ENCODE data around the gene ACACB.

Gene ACACB

GRCh38 chr12:109274381-109274780, 158.0 kb downstream of the ACACB start:
- Histone ChIP-seq H3K27ac (ENCODE audit: low read depth, low read length) (no peak overlapping the region), H3K36me3 (ENCODE audit: control insufficient read depth in 5 of 5, insufficient read depth in 5 of 5, low read length in 5 of 5) (peaks cover 0 to 7% (median 2%) of the 10 kb centered on the region in 5 donors), H3K4me1 (ENCODE audit: control insufficient read depth in 5 of 5, insufficient read depth in 5 of 5, low read length in 5 of 5) (peaks cover 0 to 13% (median 0%) of the 10 kb centered on the region in 5 donors), H3K9ac (ENCODE audit: low read length in 5 of 5) (no peak overlapping the region), H3K9me3 (ENCODE audit: control insufficient read depth in 5 of 5, low read length in 5 of 5) (peaks cover 0 to 5% (median 3%) of the 10 kb centered on the region in 5 donors), H3K27me3 (ENCODE audit: control insufficient read depth in 5 of 5, insufficient read depth in 4 of 5, low read length in 5 of 5) (no peaks in the 10 kb centered on the region), H3K4me3 (ENCODE audit: low read depth in 1 of 5, low read length in 5 of 5) (no peak overlapping the region)

- H3K27me3 ChIP-seq (ENCODE audit: control insufficient read depth in 5 of 5, insufficient read depth in 4 of 5, low read length in 5 of 5): no peaks in the 10 kb centered on the region
- peaks cover 0 to 13% (median 0%) of the 10 kb centered on the region in 5 donors for H3K4me1 ChIP-seq (ENCODE audit: control insufficient read depth in 5 of 5, insufficient read depth in 5 of 5, low read length in 5 of 5)
- peaks cover 0 to 5% (median under 1%) of the 10 kb centered on the region in 5 donors for H3K9me3 ChIP-seq (ENCODE audit: control insufficient read depth in 5 of 5, low read length in 5 of 5)
- H3K36me3 ChIP-seq (ENCODE audit: control insufficient read depth in 5 of 5, insufficient read depth in 5 of 5, low read length in 5 of 5): peaks cover 0 to 7% (median 0%) of the 10 kb centered on the region in 5 donors
- H3K9ac ChIP-seq (ENCODE audit: low read length in 5 of 5): no peak overlapping the region
- H3K27ac ChIP-seq (ENCODE audit: low read depth, low read length): no peak overlapping the region
- H3K4me3 ChIP-seq (ENCODE audit: low read depth in 1 of 5, low read length in 5 of 5): no peak overlapping the region
These were observed 158.8 kb downstream of the ACACB start for GRCh38 chr12:109275173-109275572.

GRCh38 chr12:109276160-109276559, 159.8 kb downstream of the ACACB start:
- Histone ChIP-seq H3K4me1 (ENCODE audit: control insufficient read depth in 5 of 5, insufficient read depth in 5 of 5, low read length in 5 of 5) (peaks cover 0 to 13% (median 0%) of the 10 kb centered on the region in 5 donors), H3K4me3 (ENCODE audit: low read depth in 1 of 5, low read length in 5 of 5) (no peak overlapping the region), H3K36me3 (ENCODE audit: control insufficient read depth in 5 of 5, insufficient read depth in 5 of 5, low read length in 5 of 5) (peaks cover 0 to 2% (median 0%) of the 10 kb centered on the region in 5 donors), H3K27ac (ENCODE audit: low read depth, low read length) (no peak overlapping the region), H3K27me3 (ENCODE audit: control insufficient read depth in 5 of 5, insufficient read depth in 4 of 5, low read length in 5 of 5) (no peaks in the 10 kb centered on the region), H3K9me3 (ENCODE audit: control insufficient read depth in 5 of 5, low read length in 5 of 5) (peaks cover 0 to 1% (median 0%) of the 10 kb centered on the region in 5 donors), H3K9ac (ENCODE audit: low read length in 5 of 5) (no peak overlapping the region)

GRCh38 chr12:109277255-109277898, 161.0 kb downstream of the ACACB start:
- Histone ChIP-seq H3K36me3 (ENCODE audit: control insufficient read depth in 5 of 5, insufficient read depth in 5 of 5, low read length in 5 of 5) (no peaks in the 10 kb centered on the region), H3K4me3 (ENCODE audit: low read depth in 1 of 5, low read length in 5 of 5) (no peak overlapping the region), H3K9me3 (ENCODE audit: control insufficient read depth in 5 of 5, low read length in 5 of 5) (no peaks in the 10 kb centered on the region), H3K27me3 (ENCODE audit: control insufficient read depth in 5 of 5, insufficient read depth in 4 of 5, low read length in 5 of 5) (no peaks in the 10 kb centered on the region), H3K9ac (ENCODE audit: low read length in 5 of 5) (no peak overlapping the region), H3K27ac (ENCODE audit: low read depth, low read length) (peak overlapping the region; percentile 41), H3K4me1 (ENCODE audit: control insufficient read depth in 5 of 5, insufficient read depth in 5 of 5, low read length in 5 of 5) (peaks cover 0 to 13% (median 0%) of the 10 kb centered on the region in 5 donors)

- Histone ChIP-seq H3K4me3 (ENCODE audit: low read depth in 1 of 5, low read length in 5 of 5) (no peak overlapping the region), H3K27ac (ENCODE audit: low read depth, low read length) (peak overlapping the region; percentile 41)
These were observed 161.7 kb downstream of the ACACB start for GRCh38 chr12:109277899-109278762.

GRCh38 chr12:109278912-109279311, 162.5 kb downstream of the ACACB start:
- Histone ChIP-seq H3K27me3 (ENCODE audit: control insufficient read depth in 5 of 5, insufficient read depth in 4 of 5, low read length in 5 of 5) (no peaks in the 10 kb centered on the region), H3K36me3 (ENCODE audit: control insufficient read depth in 5 of 5, insufficient read depth in 5 of 5, low read length in 5 of 5) (no peaks in the 10 kb centered on the region), H3K4me1 (ENCODE audit: control insufficient read depth in 5 of 5, insufficient read depth in 5 of 5, low read length in 5 of 5) (peaks cover 0 to 13% (median 0%) of the 10 kb centered on the region in 5 donors), H3K9ac (ENCODE audit: low read length in 5 of 5) (no peak overlapping the region), H3K27ac (ENCODE audit: low read depth, low read length) (no peak overlapping the region), H3K9me3 (ENCODE audit: control insufficient read depth in 5 of 5, low read length in 5 of 5) (no peaks in the 10 kb centered on the region), H3K4me3 (ENCODE audit: low read depth in 1 of 5, low read length in 5 of 5) (no peak overlapping the region)

More at GRCh38 chr12:109277899-109278762, 161.7 kb downstream of the ACACB start:
- no peaks in the 10 kb centered on the region for H3K9me3 ChIP-seq (ENCODE audit: control insufficient read depth in 5 of 5, low read length in 5 of 5)
- H3K27me3 ChIP-seq (ENCODE audit: control insufficient read depth in 5 of 5, insufficient read depth in 4 of 5, low read length in 5 of 5): no peaks in the 10 kb centered on the region
- peaks cover 0 to 13% (median 0%) of the 10 kb centered on the region in 5 donors for H3K4me1 ChIP-seq (ENCODE audit: control insufficient read depth in 5 of 5, insufficient read depth in 5 of 5, low read length in 5 of 5)
- H3K9ac ChIP-seq (ENCODE audit: low read length in 5 of 5): peak overlapping the region in 1 of 5 donors; percentile 9
- no peaks in the 10 kb centered on the region for H3K36me3 ChIP-seq (ENCODE audit: control insufficient read depth in 5 of 5, insufficient read depth in 5 of 5, low read length in 5 of 5)

GRCh38 chr12:109279525-109279924, 163.1 kb downstream of the ACACB start:
- Histone ChIP-seq H3K27me3 (ENCODE audit: control insufficient read depth in 5 of 5, insufficient read depth in 4 of 5, low read length in 5 of 5) (no peaks in the 10 kb centered on the region), H3K27ac (ENCODE audit: low read depth, low read length) (no peak overlapping the region), H3K36me3 (ENCODE audit: control insufficient read depth in 5 of 5, insufficient read depth in 5 of 5, low read length in 5 of 5) (no peaks in the 10 kb centered on the region), H3K9me3 (ENCODE audit: control insufficient read depth in 5 of 5, low read length in 5 of 5) (no peaks in the 10 kb centered on the region), H3K4me1 (ENCODE audit: control insufficient read depth in 5 of 5, insufficient read depth in 5 of 5, low read length in 5 of 5) (peaks cover 0 to 13% (median 0%) of the 10 kb centered on the region in 5 donors), H3K4me3 (ENCODE audit: low read depth in 1 of 5, low read length in 5 of 5) (no peak overlapping the region), H3K9ac (ENCODE audit: low read length in 5 of 5) (no peak overlapping the region)

- Histone ChIP-seq H3K9me3 (ENCODE audit: control insufficient read depth in 5 of 5, low read length in 5 of 5) (no peaks in the 10 kb centered on the region), H3K27ac (ENCODE audit: low read depth, low read length) (no peak overlapping the region), H3K4me3 (ENCODE audit: low read depth in 1 of 5, low read length in 5 of 5) (no peak overlapping the region), H3K36me3 (ENCODE audit: control insufficient read depth in 5 of 5, insufficient read depth in 5 of 5, low read length in 5 of 5) (no peaks in the 10 kb centered on the region), H3K4me1 (ENCODE audit: control insufficient read depth in 5 of 5, insufficient read depth in 5 of 5, low read length in 5 of 5) (peaks cover 0 to 15% (median 4%) of the 10 kb centered on the region in 5 donors), H3K27me3 (ENCODE audit: control insufficient read depth in 5 of 5, insufficient read depth in 4 of 5, low read length in 5 of 5) (no peaks in the 10 kb centered on the region), H3K9ac (ENCODE audit: low read length in 5 of 5) (no peak overlapping the region)
These were observed 165.1 kb downstream of the ACACB start for GRCh38 chr12:109281452-109281851.

GRCh38 chr12:109284392-109284791, 168.0 kb downstream of the ACACB start:
- no peak overlapping the region for H3K27ac ChIP-seq (ENCODE audit: low read depth, low read length)
- H3K4me3 ChIP-seq (ENCODE audit: low read depth in 1 of 5, low read length in 5 of 5): no peak overlapping the region
- H3K9ac ChIP-seq (ENCODE audit: low read length in 5 of 5): no peak overlapping the region
- H3K4me1 ChIP-seq (ENCODE audit: control insufficient read depth in 5 of 5, insufficient read depth in 5 of 5, low read length in 5 of 5): peaks cover 0 to 8% (median 7%) of the 10 kb centered on the region in 5 donors
- H3K27me3 ChIP-seq (ENCODE audit: control insufficient read depth in 5 of 5, insufficient read depth in 4 of 5, low read length in 5 of 5): peaks cover 0 to 3% (median 0%) of the 10 kb centered on the region in 5 donors
- no peaks in the 10 kb centered on the region for H3K9me3 ChIP-seq (ENCODE audit: control insufficient read depth in 5 of 5, low read length in 5 of 5)
- no peaks in the 10 kb centered on the region for H3K36me3 ChIP-seq (ENCODE audit: control insufficient read depth in 5 of 5, insufficient read depth in 5 of 5, low read length in 5 of 5)

GRCh38 chr12:109286252-109286651, 169.9 kb downstream of the ACACB start:
- peaks cover 0 to 11% (median 10%) of the 10 kb centered on the region in 5 donors for H3K4me1 ChIP-seq (ENCODE audit: control insufficient read depth in 5 of 5, insufficient read depth in 5 of 5, low read length in 5 of 5)
- H3K4me3 ChIP-seq (ENCODE audit: low read depth in 1 of 5, low read length in 5 of 5): no peak overlapping the region
- H3K36me3 ChIP-seq (ENCODE audit: control insufficient read depth in 5 of 5, insufficient read depth in 5 of 5, low read length in 5 of 5): no peaks in the 10 kb centered on the region
- H3K9ac ChIP-seq (ENCODE audit: low read length in 5 of 5): no peak overlapping the region
- H3K9me3 ChIP-seq (ENCODE audit: control insufficient read depth in 5 of 5, low read length in 5 of 5): no peaks in the 10 kb centered on the region
- no peak overlapping the region for H3K27ac ChIP-seq (ENCODE audit: low read depth, low read length)
- peaks cover 0 to 12% (median 8%) of the 10 kb centered on the region in 5 donors for H3K27me3 ChIP-seq (ENCODE audit: control insufficient read depth in 5 of 5, insufficient read depth in 4 of 5, low read length in 5 of 5)
